GM18868 (cell line): ENCODE measurements around the gene ADAD2.

Experiments used
- ATAC-seq: cut with Tn5 transposase; IDR thresholded peaks from one replicate; pipeline ENCODE4 v1.9.1; 2021; ENCODE audit warnings: mild to moderate bottlenecking, moderate library complexity; ENCODE audit not compliant: unreplicated experiment

The ADAD2 gene

GRCh38 chr16:84220851-84221250, 29.9 kb downstream of the ADAD2 start:
- ATAC-seq: no peak

GRCh38 chr16:84223456-84223855, 32.5 kb downstream of the ADAD2 start:
- ATAC-seq: no peak

GRCh38 chr16:84224554-84224953, 33.6 kb downstream of the ADAD2 start:
- ATAC-seq: no peak

GRCh38 chr16:84225126-84225525, 34.2 kb downstream of the ADAD2 start:
- no peak for ATAC-seq

- no peak for ATAC-seq
These were observed 34.6 kb downstream of the ADAD2 start for GRCh38 chr16:84225571-84225970.

- no peak for ATAC-seq
These were observed 35.1 kb downstream of the ADAD2 start for GRCh38 chr16:84226026-84226425.

GRCh38 chr16:84227548-84227947, 36.6 kb downstream of the ADAD2 start:
- no peak for ATAC-seq

- ATAC-seq: no peak
These were observed 37.4 kb downstream of the ADAD2 start for GRCh38 chr16:84228256-84228838.

- no peak for ATAC-seq
These were observed 38.5 kb downstream of the ADAD2 start for GRCh38 chr16:84229471-84229870.

GRCh38 chr16:84232060-84232459, 41.1 kb downstream of the ADAD2 start:
- no peak for ATAC-seq

- ATAC-seq: no peak
These were observed 42.0 kb downstream of the ADAD2 start for GRCh38 chr16:84232969-84233368.

- ATAC-seq: no peak
These were observed 42.8 kb downstream of the ADAD2 start for GRCh38 chr16:84233748-84234147.

GRCh38 chr16:84234321-84235241, 43.6 kb downstream of the ADAD2 start:
- no peak for ATAC-seq

GRCh38 chr16:84236671-84237070, 45.7 kb downstream of the ADAD2 start:
- ATAC-seq: no peak

GRCh38 chr16:84237994-84238750, 47.2 kb downstream of the ADAD2 start:
- no peak for ATAC-seq

- no peak for ATAC-seq
These were observed 48.3 kb downstream of the ADAD2 start for GRCh38 chr16:84239141-84239769.

- no peak for ATAC-seq
These were observed 49.0 kb downstream of the ADAD2 start, which contains the start of gene KCNG4 for GRCh38 chr16:84239909-84240308. KCNG4 (minus strand) TSS chr16:84240012; CDS start chr16:84237485, 2,527 bp downstream.

GRCh38 chr16:84240455-84240854, 49.5 kb downstream of the ADAD2 start:
- ATAC-seq: no peak

- no peak for ATAC-seq
These were observed 50.8 kb downstream of the ADAD2 start for GRCh38 chr16:84241778-84242177.

GRCh38 chr16:84242839-84243238, 51.9 kb downstream of the ADAD2 start:
- ATAC-seq: no peak

- no peak for ATAC-seq
These were observed 52.8 kb downstream of the ADAD2 start for GRCh38 chr16:84243732-84244131.
